HG02798 (cell line): ENCODE results near the gene PCDHB3.
"Not testable (repeated sequence)": the region's sequence is repeated elsewhere in the genome, so short reads cannot be mapped to it uniquely, and the experiment has no call there.

Experiments used
- ATAC-seq: cut with Tn5 transposase; IDR thresholded peaks from one replicate; pipeline ENCODE4 v1.9.1; 2021; ENCODE audit warnings: mild to moderate bottlenecking; ENCODE audit not compliant: unreplicated experiment, poor library complexity

PCDHB3 gene

GRCh38 chr5:141135030-141135717, 34.9 kb downstream of the PCDHB3 start, which contains the start of gene PCDHB5:
PCDHB5 (plus strand) TSS chr5:141135206; CDS start chr5:141135435, 229 bp downstream.
- no peak for ATAC-seq

GRCh38 chr5:141135718-141136266, 35.5 kb downstream of the PCDHB3 start:
- ATAC-seq, result no peak

- ATAC-seq, result not testable (repeated sequence)
Observed at GRCh38 chr5:141137346-141137745, 37.1 kb downstream of the PCDHB3 start.

GRCh38 chr5:141149812-141150211, 49.5 kb downstream of the PCDHB3 start, which contains the start of gene PCDHB6:
PCDHB6 (plus strand) TSS chr5:141150057; CDS start chr5:141150258, 201 bp downstream.
- no peak for ATAC-seq

GRCh38 chr5:141150224-141150992, 50.1 kb downstream of the PCDHB3 start:
- ATAC-seq, result no peak

GRCh38 chr5:141150993-141151325, 50.7 kb downstream of the PCDHB3 start:
- ATAC-seq, result no peak

GRCh38 chr5:141151632-141152031, 51.4 kb downstream of the PCDHB3 start:
- not testable (repeated sequence) for ATAC-seq

GRCh38 chr5:141152096-141152495, 51.8 kb downstream of the PCDHB3 start:
- not testable (repeated sequence) for ATAC-seq
